ENCODE data around the gene SIK3.
"Not testable (repeated sequence)": the region's sequence is repeated elsewhere in the genome, so short reads cannot be mapped to it uniquely, and the experiment has no call there.

SIK3 gene

DNA sequence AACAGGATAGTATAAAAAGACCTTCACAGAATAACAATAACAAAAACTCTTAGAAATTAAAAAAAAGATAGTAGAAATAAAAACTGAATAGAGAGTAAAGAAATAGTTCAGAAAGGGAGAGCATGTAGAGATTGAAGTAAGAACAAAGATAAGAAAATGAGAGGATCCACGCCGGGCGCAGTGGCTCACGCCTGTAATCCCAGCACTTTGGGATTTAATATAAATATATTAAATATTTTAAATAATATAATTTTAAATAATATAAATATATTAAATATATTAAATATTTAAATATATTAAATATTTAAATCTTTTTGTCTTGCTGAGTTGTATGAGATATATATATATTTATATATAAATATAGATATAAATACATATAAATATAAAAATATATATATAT, 286.1 kb downstream of the SIK3 start:
- H3K4me1 ChIP-seq = no peaks in the 10 kb centered on the region
- TF ChIP-seq, protein P1, sequence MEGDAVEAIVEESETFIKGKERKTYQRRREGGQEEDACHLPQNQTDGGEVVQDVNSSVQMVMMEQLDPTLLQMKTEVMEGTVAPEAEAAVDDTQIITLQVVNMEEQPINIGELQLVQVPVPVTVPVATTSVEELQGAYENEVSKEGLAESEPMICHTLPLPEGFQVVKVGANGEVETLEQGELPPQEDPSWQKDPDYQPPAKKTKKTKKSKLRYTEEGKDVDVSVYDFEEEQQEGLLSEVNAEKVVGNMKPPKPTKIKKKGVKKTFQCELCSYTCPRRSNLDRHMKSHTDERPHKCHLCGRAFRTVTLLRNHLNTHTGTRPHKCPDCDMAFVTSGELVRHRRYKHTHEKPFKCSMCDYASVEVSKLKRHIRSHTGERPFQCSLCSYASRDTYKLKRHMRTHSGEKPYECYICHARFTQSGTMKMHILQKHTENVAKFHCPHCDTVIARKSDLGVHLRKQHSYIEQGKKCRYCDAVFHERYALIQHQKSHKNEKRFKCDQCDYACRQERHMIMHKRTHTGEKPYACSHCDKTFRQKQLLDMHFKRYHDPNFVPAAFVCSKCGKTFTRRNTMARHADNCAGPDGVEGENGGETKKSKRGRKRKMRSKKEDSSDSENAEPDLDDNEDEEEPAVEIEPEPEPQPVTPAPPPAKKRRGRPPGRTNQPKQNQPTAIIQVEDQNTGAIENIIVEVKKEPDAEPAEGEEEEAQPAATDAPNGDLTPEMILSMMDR (IDR thresholded peaks at IDR 0.05; ENCODE audit: low read depth, low read length) = no peak
- no peaks in the 10 kb centered on the region for H3K27me3 ChIP-seq
- H3K9me3 ChIP-seq = no peaks in the 10 kb centered on the region
- no peaks in the 10 kb centered on the region for H3K36me3 ChIP-seq
- DNase-seq = no peak
- H3K4me3 ChIP-seq (ENCODE audit: low read depth, low read length) = no peak overlapping the region

DNA sequence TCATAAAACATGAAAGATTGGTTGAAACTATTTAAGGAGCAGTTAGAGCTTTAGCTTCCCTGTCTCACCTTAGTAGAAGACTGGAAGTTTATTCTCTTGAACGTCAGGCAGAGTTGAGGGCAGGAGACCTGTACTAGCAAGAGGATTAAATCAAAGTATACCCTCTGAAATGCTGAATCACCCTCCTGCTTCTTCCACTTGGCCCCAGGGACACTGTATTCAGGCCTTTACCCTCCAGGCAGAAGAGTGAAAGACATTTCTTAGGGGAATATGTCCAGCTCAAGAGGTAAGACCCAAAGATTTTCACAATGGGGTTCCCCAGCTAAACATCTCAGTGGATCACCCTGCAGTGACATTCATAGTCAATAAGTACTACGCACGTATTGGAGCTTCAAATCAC, 287.0 kb downstream of the SIK3 start:
- TF ChIP-seq, protein P1 (IDR thresholded peaks at IDR 0.05; ENCODE audit: low read depth, low read length) = no peak
- no peaks in the 10 kb centered on the region for H3K36me3 ChIP-seq
- H3K4me3 ChIP-seq (ENCODE audit: low read depth, low read length) = no peak overlapping the region
- no peak for DNase-seq
- no peaks in the 10 kb centered on the region for H3K9me3 ChIP-seq
- no peaks in the 10 kb centered on the region for H3K27me3 ChIP-seq
- no peaks in the 10 kb centered on the region for H3K4me1 ChIP-seq

DNA sequence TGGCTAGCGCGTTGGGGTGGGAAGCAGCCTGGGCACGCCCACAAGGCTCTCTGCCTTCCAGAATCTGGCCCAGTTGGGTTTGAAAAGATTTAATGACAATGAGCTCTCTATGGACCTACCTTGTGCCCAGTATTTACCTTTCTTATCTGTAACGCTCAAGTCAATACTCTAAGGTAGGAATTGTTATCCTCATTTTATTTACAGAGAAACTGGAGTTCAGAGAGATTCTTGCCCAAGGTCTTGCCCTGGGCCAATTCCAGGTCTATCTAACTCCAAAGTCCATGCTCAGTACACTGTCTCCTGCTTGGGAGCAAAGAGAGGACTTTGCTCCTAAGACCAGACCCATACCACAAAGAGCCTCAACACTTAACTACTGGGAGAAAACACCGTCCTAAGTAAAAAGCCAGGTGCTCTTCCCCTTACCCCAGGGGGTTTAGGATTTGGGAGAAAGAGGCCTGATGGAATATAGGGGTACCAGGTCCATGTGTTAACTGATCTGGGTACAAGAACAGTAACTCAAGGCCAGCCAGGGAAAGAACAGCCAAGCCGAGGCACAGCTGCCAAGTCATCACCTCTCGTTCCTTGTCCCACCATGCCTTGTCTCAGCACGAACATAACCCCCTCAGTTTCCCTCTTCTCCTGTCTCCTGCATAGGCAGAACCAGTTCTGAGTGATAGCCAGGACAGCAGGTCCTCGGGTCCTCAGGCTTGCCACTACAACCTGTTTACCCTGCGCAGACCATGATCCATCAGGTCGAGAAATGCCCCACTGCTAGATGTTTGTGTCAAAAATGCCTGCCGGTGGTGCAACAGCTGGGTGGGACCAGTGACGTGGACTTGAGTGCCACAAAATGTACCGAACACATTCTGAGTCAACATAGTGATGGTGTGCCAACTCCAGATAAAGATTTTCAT, 289.7 kb downstream of the SIK3 start:
- no peaks in the 10 kb centered on the region for H3K36me3 ChIP-seq
- H3K27me3 ChIP-seq = no peaks in the 10 kb centered on the region
- no peak overlapping the region for H3K4me3 ChIP-seq (ENCODE audit: low read depth, low read length)
- H3K9me3 ChIP-seq = no peaks in the 10 kb centered on the region
- TF ChIP-seq, protein P1 (IDR thresholded peaks at IDR 0.05; ENCODE audit: low read depth, low read length) = no peak
- H3K4me1 ChIP-seq = no peaks in the 10 kb centered on the region
- DNase-seq = no peak

DNA sequence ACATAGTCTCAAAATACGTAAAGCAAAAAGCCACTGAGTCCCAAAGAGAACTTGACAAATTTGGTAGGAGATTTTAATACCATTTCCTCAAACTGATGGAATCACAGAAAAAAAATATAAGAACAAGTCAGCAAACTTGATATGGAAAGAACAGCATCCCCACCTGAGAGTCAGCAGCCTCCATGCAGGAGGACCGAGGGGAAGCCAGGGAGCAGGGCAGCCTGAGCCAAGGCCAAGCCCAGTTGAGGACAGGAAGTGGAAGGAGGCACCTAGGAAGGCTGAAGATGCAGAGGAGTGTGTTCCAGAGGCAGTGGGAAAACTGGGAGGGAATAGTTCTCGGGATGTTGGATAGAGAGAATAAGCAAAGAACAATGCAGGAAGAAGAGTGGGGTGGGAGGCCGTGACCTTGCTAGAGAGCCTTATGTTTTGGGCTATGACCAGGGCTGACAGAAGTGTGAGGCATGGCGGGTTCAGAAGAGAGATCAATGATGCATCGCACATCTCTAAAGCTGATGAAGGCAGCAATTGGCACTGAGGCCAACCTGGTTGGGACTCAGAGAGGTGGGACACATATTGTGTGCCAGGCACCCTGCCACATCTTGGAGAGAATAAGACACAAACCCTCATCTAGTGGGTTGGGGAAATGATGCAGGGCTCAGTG, 290.5 kb downstream of the SIK3 start:
- no peaks in the 10 kb centered on the region for H3K9me3 ChIP-seq
- no peaks in the 10 kb centered on the region for H3K4me1 ChIP-seq
- DNase-seq = no peak
- TF ChIP-seq, protein P1 (IDR thresholded peaks at IDR 0.05; ENCODE audit: low read depth, low read length) = no peak
- no peaks in the 10 kb centered on the region for H3K27me3 ChIP-seq
- H3K36me3 ChIP-seq = no peaks in the 10 kb centered on the region
- H3K4me3 ChIP-seq (ENCODE audit: low read depth, low read length) = no peak overlapping the region

DNA sequence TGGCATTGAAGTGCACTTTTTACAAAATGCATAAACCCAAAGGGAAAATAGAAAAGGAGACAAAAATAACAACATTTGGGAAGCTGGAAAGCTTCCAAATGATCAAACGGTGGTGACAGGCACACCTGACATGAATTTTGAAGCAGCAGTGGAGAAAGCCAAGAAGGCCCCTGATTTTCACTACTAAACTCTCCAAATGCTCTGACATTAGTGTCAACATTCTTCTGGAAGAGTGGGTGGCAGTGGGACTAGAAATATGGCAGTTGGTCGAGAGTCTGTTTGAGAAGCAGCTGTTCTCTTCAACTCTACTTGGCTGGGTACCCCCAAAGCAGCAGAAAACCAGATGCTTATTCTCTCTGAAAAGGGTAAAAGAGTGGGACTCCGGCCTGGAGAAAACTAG, 294.2 kb downstream of the SIK3 start:
- Histone ChIP-seq H3K36me3 (no peaks in the 10 kb centered on the region), H3K4me1 (no peaks in the 10 kb centered on the region), H3K27me3 (no peaks in the 10 kb centered on the region), H3K4me3 (ENCODE audit: low read depth, low read length) (no peak overlapping the region), H3K9me3 (no peaks in the 10 kb centered on the region)
- no peak for DNase-seq
- TF ChIP-seq, protein P1 (IDR thresholded peaks at IDR 0.05; ENCODE audit: low read depth, low read length) = no peak

DNA sequence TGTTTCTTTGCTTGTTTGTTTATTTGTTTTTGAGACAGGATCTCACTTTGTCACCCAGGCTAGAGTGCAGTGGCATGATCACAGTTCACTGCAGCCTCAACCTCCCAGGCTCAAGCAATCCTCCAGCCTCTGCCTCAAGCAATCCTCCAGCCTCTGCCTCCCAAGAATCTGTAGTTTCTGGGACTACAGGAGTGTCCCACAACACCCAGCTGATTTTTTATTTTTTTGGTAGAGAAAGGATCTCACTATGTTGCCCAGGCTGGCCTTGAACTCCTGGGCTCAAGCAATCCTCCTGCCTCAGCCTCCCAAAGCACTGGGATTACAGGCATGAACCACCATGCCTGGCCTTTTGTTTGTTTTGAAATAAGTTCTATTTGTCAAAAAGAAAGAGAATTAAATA, 296.6 kb downstream of the SIK3 start:
- DNase-seq; H3K4me1 ChIP-seq; H3K9me3 ChIP-seq; H3K4me3 ChIP-seq (ENCODE audit: low read depth, low read length); H3K36me3 ChIP-seq; H3K27me3 ChIP-seq: not testable (repeated sequence)
